Stimulated activated naive CD8-positive, alpha-beta T cell treated with anti-CD3 and anti-CD28 coated beads, Interleukin-15, Interleukin-2, amounts not matched to agents 100 U/mL and 50 U/mL, for 24 hours (primary cell): ENCODE results near the gene ATXN10.

Source experiments
- ATAC-seq: fragments of 150-1000 bp; cut with Tn5 transposase; one replicate; pipeline ENCODE4 v1.10.0; 2021
- DNase-seq: peaks from one replicate; pipeline ENCODE4 v3.0.0; 2021

ATXN10 gene

GRCh38 chr22:45826520-45826919 lies 154.9 kb downstream of the ATXN10 start:
- DNase-seq: no peak
- no peak for ATAC-seq

GRCh38 chr22:45828841-45829240 lies 157.2 kb downstream of the ATXN10 start:
- DNase-seq (no peak), ATAC-seq (no peak)

GRCh38 chr22:45830531-45831245 lies 159.1 kb downstream of the ATXN10 start:
- no peak for ATAC-seq

GRCh38 chr22:45831394-45831793 lies 159.8 kb downstream of the ATXN10 start:
- no peak for DNase-seq

More at GRCh38 chr22:45830531-45831245, 159.1 kb downstream of the ATXN10 start:
- no peak for DNase-seq

GRCh38 chr22:45832180-45832579 lies 160.5 kb downstream of the ATXN10 start:
- no peak for ATAC-seq

More at GRCh38 chr22:45831394-45831793, 159.8 kb downstream of the ATXN10 start:
- ATAC-seq: no peak

GRCh38 chr22:45832959-45833580 lies 161.4 kb downstream of the ATXN10 start:
- DNase-seq: no peak
- ATAC-seq: no peak

More at GRCh38 chr22:45832180-45832579, 160.5 kb downstream of the ATXN10 start:
- no peak for DNase-seq

- DNase-seq: no peak
- ATAC-seq: no peak
Measured at GRCh38 chr22:45833613-45834012, 162.0 kb downstream of the ATXN10 start.

GRCh38 chr22:45834241-45834640 lies 162.6 kb downstream of the ATXN10 start:
- ATAC-seq (no peak), DNase-seq (no peak)

GRCh38 chr22:45834795-45835194 lies 163.2 kb downstream of the ATXN10 start:
- no peak for DNase-seq
- ATAC-seq: no peak

GRCh38 chr22:45836418-45837169 lies 165.0 kb downstream of the ATXN10 start:
- no peak for DNase-seq
- no peak for ATAC-seq

GRCh38 chr22:45837508-45837907 lies 165.9 kb downstream of the ATXN10 start:
- DNase-seq: no peak
- ATAC-seq: no peak

GRCh38 chr22:45838305-45838887 lies 166.8 kb downstream of the ATXN10 start:
- ATAC-seq (no peak), DNase-seq (no peak)

- ATAC-seq (no peak), DNase-seq (no peak)
Measured at GRCh38 chr22:45840483-45840882, 168.8 kb downstream of the ATXN10 start.

- no peak for ATAC-seq
- no peak for DNase-seq
Measured at GRCh38 chr22:45842291-45842991, 170.8 kb downstream of the ATXN10 start.

GRCh38 chr22:45843031-45843430 lies 171.4 kb downstream of the ATXN10 start:
- no peak for DNase-seq
- no peak for ATAC-seq

GRCh38 chr22:45843986-45844385 lies 172.4 kb downstream of the ATXN10 start:
- DNase-seq (no peak), ATAC-seq (no peak)

GRCh38 chr22:45845076-45845487 lies 173.4 kb downstream of the ATXN10 start:
- ATAC-seq (no peak), DNase-seq (no peak)

GRCh38 chr22:45846952-45847351 lies 175.3 kb downstream of the ATXN10 start:
- DNase-seq: no peak
- ATAC-seq: no peak

GRCh38 chr22:45848904-45849303 lies 177.3 kb downstream of the ATXN10 start:
- no peak for ATAC-seq
- no peak for DNase-seq

GRCh38 chr22:45852826-45853225 lies 181.2 kb downstream of the ATXN10 start:
- DNase-seq (no peak), ATAC-seq (no peak)

GRCh38 chr22:45855961-45856360 lies 184.3 kb downstream of the ATXN10 start:
- ATAC-seq (no peak), DNase-seq (no peak)

GRCh38 chr22:45857519-45857918 lies 185.9 kb downstream of the ATXN10 start:
- no peak for DNase-seq
- no peak for ATAC-seq
